GM21528 (cell line): ENCODE measurements around the gene XAGE2.

ENCODE experiments used
- ATAC-seq: cut with Tn5 transposase; IDR thresholded peaks from one replicate; pipeline ENCODE4 v1.9.1; 2021; ENCODE audit warnings: mild to moderate bottlenecking, moderate library complexity; ENCODE audit not compliant: unreplicated experiment, low FRiP score

The XAGE2 gene

GRCh38 chrX:52422884-52423283 lies 54.1 kb downstream of the XAGE2 start:
- ATAC-seq: no peak

GRCh38 chrX:52424656-52425055 lies 55.8 kb downstream of the XAGE2 start:
- ATAC-seq: no peak
